Mucosa of stomach (tissue), 1 donor: ENCODE measurements around the gene ESYT2.

Source experiments
- H3K27me3 ChIP-seq: one replicate; pipeline ENCODE4 v1.7.0; 2013; ENCODE audit warnings: mild to moderate bottlenecking, low read length; ENCODE audit not compliant: control insufficient read depth, insufficient read depth
- H3K36me3 ChIP-seq: one replicate; pipeline ENCODE4 v1.7.0; 2013; ENCODE audit warnings: low read length; ENCODE audit not compliant: control insufficient read depth, insufficient read depth
- H3K4me1 ChIP-seq: one replicate; pipeline ENCODE4 v1.7.0; 2013; ENCODE audit warnings: mild to moderate bottlenecking, low read length; ENCODE audit not compliant: control insufficient read depth, insufficient read depth
- H3K4me3 ChIP-seq: one replicate; pipeline ENCODE4 v1.7.0; 2013; ENCODE audit warnings: low read length
- H3K9ac ChIP-seq: one replicate; pipeline ENCODE4 v1.7.0; 2013; ENCODE audit warnings: mild to moderate bottlenecking, low read length, moderate library complexity
- H3K9me3 ChIP-seq: one replicate; pipeline ENCODE4 v1.7.0; 2013; ENCODE audit warnings: mild to moderate bottlenecking, low read length, moderate library complexity; ENCODE audit not compliant: control insufficient read depth
- donor health status: Pancreatic carcinoma.

ESYT2 gene

DNA sequence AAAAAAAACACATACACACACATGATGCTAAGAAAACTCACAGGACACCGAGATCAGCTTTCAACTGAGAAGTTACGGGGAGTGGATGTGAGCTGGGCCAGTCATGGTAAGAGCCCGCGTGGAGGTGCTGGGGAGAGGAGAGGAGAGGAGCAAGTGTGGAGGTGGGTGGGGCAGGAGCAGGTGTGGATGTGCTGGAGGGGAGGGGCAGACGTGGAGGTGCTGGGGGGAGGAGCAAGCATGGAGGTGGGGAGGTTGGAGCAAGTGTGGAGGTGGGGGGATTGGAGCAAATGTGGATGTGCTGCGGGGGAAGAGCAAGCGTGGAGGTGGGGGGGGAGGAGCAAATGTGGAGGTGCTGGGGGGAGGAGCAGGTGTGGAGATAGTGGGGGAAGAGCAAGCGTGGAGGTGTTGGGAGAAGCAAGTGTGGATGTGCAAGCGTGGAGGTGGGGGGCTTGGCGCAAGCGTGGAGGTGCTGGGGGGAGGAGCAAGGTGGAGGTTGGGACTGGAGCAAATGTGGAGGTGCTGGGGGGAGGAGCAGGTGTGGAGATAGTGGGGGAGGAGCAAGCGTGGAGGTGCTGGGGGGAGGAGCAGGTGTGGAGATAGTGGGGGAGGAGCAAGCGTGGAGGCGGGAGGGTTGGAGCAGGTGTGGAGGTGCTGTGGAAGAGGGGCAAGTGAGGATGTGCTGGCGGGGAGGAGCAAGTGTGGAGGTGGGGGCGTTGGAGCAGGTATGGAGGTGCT lies 100.2 kb downstream of the ESYT2 start:
- Histone ChIP-seq H3K9ac (no peak overlapping the region), H3K4me3 (no peak overlapping the region), H3K4me1 (no peaks in the 10 kb centered on the region), H3K27me3 (no peaks in the 10 kb centered on the region), H3K9me3 (no peaks in the 10 kb centered on the region), H3K36me3 (peaks cover 3% of the 10 kb centered on the region)

DNA sequence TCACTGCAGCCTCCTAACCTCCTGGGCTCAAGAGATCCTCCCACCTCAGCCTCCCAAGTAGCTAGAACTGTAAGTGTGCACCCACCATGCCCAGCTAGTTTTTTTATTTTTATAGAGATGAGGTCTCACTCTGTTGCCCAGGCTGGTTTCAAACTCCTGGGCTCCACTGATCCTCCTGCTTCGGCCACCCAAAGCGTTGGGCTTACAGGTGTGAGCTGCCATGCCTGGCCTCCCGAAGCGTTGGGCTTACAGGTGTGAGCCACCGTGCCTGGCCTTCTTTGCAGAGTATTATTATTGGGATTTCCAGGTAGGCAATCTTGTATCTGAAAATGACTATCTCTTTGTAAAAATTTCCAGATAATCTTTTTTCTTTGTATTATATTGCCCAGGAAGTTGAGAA lies 101.6 kb downstream of the ESYT2 start:
- no peaks in the 10 kb centered on the region for H3K4me1 ChIP-seq
- no peaks in the 10 kb centered on the region for H3K36me3 ChIP-seq
- H3K27me3 ChIP-seq, result no peaks in the 10 kb centered on the region
- no peaks in the 10 kb centered on the region for H3K9me3 ChIP-seq
- no peak overlapping the region for H3K4me3 ChIP-seq
- H3K9ac ChIP-seq, result no peak overlapping the region

DNA sequence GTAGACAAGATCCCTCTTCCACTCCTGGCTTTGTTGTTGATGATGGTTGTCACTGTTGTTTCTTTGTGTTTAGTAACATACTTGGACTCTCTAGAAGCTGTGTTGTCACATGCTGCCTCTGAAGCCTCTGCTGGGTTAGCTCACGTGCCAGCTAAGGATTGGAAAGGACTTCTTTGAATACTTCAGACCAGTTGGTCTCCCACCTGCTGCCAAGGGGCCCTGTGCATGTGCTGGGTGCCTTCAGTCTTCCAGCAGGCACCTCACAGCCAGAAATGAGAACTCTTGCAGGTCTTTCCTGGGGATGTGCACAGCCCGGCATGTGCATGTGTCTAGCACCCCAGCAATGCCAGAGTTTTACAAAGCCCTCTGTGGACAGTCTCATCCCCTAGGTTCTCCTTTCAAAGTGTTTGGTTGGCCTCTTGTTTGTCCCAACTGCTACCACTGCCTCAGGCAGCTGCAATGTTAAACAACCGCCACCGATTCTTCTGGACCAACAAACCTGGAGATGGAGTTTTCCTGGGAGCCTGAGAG lies 103.0 kb downstream of the ESYT2 start:
- Histone ChIP-seq H3K36me3 (no peaks in the 10 kb centered on the region), H3K9me3 (no peaks in the 10 kb centered on the region), H3K4me1 (no peaks in the 10 kb centered on the region)

GRCh38 chr7:158725506-158725800 lies 103.9 kb downstream of the ESYT2 start:
- Histone ChIP-seq H3K4me1 (no peaks in the 10 kb centered on the region), H3K27me3 (no peaks in the 10 kb centered on the region), H3K36me3 (no peaks in the 10 kb centered on the region), H3K4me3 (no peak overlapping the region), H3K9me3 (no peaks in the 10 kb centered on the region), H3K9ac (no peak overlapping the region)

More for the DNA sequence above, 103.0 kb downstream of the ESYT2 start:
- Histone ChIP-seq H3K9ac (no peak overlapping the region), H3K4me3 (no peak overlapping the region), H3K27me3 (no peaks in the 10 kb centered on the region)

- no peak overlapping the region for H3K9ac ChIP-seq
- H3K4me1 ChIP-seq, result no peaks in the 10 kb centered on the region
Observed at GRCh38 chr7:158724658-158725505, 104.4 kb downstream of the ESYT2 start.

DNA sequence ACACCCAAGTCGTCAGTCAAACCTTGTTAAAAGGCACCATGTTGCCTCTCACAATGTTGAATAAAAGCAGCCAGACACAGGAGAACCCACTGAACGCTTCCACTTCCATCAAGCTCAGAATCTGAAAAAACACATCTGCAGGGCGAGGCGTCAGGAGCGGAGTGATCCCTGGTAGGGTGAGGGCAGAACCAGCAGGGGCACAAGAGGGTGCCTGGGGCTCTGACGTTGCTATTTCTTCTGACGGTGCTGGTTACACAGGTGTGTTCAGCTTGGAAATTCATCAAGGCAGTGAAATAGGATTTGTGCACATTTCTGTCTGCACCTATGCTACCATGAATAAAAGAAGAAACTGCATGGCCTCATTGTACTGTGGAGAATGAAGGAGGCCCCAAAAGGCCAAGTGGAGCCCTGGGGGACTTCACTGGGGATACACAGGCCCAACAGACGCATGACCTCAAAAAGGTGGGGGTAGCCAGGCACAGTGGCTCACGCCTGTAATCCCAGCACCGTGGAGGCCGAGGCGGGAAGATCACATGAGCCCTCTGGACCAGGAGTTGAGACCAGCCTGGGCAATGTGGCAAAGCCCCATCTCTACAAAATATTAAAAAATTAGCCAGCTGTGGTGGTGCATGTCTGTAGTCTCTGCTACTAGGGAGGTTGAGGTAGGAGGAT lies 105.5 kb downstream of the ESYT2 start:
- Histone ChIP-seq H3K4me3 (no peak overlapping the region), H3K36me3 (no peaks in the 10 kb centered on the region), H3K4me1 (no peaks in the 10 kb centered on the region), H3K27me3 (no peaks in the 10 kb centered on the region), H3K9ac (no peak overlapping the region), H3K9me3 (no peaks in the 10 kb centered on the region)

More at GRCh38 chr7:158724658-158725505, 104.4 kb downstream of the ESYT2 start:
- Histone ChIP-seq H3K9me3 (no peaks in the 10 kb centered on the region), H3K4me3 (no peak overlapping the region), H3K36me3 (no peaks in the 10 kb centered on the region), H3K27me3 (no peaks in the 10 kb centered on the region)

DNA sequence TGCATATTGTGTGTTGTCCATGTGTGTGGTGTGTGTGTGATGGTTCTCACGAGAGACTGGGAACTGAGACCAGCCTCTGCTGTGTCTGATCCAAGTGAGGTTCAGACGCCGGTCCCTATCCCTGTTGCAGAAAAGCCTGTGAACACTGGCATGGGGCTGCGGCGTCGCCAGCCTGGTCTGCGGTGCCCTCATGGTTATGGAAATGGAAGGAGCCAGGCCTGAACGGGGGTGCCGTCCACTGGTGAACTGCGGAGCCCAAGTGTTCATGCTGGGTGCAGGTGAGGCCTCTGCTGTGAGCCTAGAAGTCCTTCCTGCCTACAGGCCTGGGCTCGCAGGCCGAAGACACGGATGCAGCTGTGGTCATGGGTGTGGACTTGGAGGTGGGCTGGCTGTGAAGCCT lies 106.0 kb downstream of the ESYT2 start:
- Histone ChIP-seq H3K4me1 (no peaks in the 10 kb centered on the region), H3K9ac (no peak overlapping the region), H3K27me3 (no peaks in the 10 kb centered on the region), H3K9me3 (no peaks in the 10 kb centered on the region), H3K4me3 (no peak overlapping the region), H3K36me3 (no peaks in the 10 kb centered on the region)

DNA sequence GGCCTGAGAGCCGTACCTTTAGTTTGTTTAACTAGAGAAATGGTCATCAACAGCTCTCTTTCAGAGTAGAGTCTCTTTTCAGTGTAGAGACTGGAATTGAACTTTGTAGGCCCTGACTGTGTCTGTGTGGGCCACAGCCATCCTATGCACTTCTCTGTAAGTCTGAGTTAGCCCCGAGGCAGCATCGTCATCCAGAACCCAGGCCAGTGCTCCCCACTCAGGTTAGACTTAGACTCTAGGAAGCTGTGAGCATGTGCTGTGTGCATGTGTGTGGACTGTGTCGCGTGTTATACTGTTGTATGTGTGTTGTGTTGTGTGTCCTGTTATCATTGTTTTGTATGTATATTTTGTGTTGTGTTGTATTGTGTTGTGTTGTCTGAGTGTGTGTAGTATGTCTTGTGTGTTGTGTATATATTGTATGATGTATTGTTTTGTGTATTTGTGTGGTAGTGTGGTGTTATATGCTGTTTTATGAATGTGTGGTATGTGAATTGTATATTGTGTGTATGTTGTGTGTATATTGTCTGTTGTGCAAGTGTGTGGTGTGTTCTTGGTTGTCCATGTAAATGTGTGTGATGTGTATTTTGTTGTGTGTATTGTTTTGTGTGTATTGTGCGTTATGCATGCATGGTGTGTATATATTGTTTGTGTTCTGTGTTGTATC lies 106.6 kb downstream of the ESYT2 start:
- Histone ChIP-seq H3K4me1 (no peaks in the 10 kb centered on the region), H3K36me3 (no peaks in the 10 kb centered on the region), H3K9ac (no peak overlapping the region), H3K4me3 (no peak overlapping the region), H3K27me3 (no peaks in the 10 kb centered on the region), H3K9me3 (no peaks in the 10 kb centered on the region)

GRCh38 chr7:158720112-158720511 lies 109.2 kb downstream of the ESYT2 start:
- Histone ChIP-seq H3K4me1 (no peaks in the 10 kb centered on the region), H3K9me3 (no peaks in the 10 kb centered on the region), H3K36me3 (no peaks in the 10 kb centered on the region), H3K4me3 (no peak overlapping the region), H3K27me3 (no peaks in the 10 kb centered on the region), H3K9ac (no peak overlapping the region)

- Histone ChIP-seq H3K9me3 (no peaks in the 10 kb centered on the region), H3K4me1 (no peaks in the 10 kb centered on the region), H3K27me3 (no peaks in the 10 kb centered on the region), H3K9ac (no peak overlapping the region), H3K36me3 (no peaks in the 10 kb centered on the region), H3K4me3 (no peak overlapping the region)
Observed at GRCh38 chr7:158716802-158717201, 112.5 kb downstream of the ESYT2 start.

GRCh38 chr7:158710651-158711102 lies 118.6 kb downstream of the ESYT2 start:
- Histone ChIP-seq H3K4me3 (no peak overlapping the region), H3K4me1 (peaks cover 6% of the 10 kb centered on the region), H3K27me3 (no peaks in the 10 kb centered on the region), H3K36me3 (no peaks in the 10 kb centered on the region), H3K9ac (no peak overlapping the region), H3K9me3 (no peaks in the 10 kb centered on the region)
